ENCODE data around the gene TRIM15. TPM values are rescaled to one million over a fixed set of nuclear protein-coding genes. Genes with fewer than 3 reads are reported as not detected.

TRIM15 gene
- total RNA-seq, 2 donors from 2014 or later: 0.52 TPM; not detected in 1

GRCh38 chr6:30195951-30196350, 32.6 kb downstream of the TRIM15 start:
- no peaks in the 10 kb centered on the region for H3K27me3 ChIP-seq
- H3K36me3 ChIP-seq (replicated peaks in 1 of 2; ENCODE audit: insufficient read depth in 1 of 2, low read depth in 2 of 2): peaks cover 9 to 27% of the 10 kb centered on the region in 2 donors
- H3K4me3 ChIP-seq: no peak overlapping the region
- no peak overlapping the region for H3K27ac ChIP-seq
- TF ChIP-seq, protein P1, sequence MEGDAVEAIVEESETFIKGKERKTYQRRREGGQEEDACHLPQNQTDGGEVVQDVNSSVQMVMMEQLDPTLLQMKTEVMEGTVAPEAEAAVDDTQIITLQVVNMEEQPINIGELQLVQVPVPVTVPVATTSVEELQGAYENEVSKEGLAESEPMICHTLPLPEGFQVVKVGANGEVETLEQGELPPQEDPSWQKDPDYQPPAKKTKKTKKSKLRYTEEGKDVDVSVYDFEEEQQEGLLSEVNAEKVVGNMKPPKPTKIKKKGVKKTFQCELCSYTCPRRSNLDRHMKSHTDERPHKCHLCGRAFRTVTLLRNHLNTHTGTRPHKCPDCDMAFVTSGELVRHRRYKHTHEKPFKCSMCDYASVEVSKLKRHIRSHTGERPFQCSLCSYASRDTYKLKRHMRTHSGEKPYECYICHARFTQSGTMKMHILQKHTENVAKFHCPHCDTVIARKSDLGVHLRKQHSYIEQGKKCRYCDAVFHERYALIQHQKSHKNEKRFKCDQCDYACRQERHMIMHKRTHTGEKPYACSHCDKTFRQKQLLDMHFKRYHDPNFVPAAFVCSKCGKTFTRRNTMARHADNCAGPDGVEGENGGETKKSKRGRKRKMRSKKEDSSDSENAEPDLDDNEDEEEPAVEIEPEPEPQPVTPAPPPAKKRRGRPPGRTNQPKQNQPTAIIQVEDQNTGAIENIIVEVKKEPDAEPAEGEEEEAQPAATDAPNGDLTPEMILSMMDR (IDR thresholded peaks at IDR 0.05): no peak
- TF ChIP-seq POLR2A (IDR thresholded peaks at IDR 0.05): no peak
- no peaks in the 10 kb centered on the region for H3K9me3 ChIP-seq
- no peak for DNase-seq
- WGBS, 2 donors: 100% methylated on average over 1 of the region's 1 CpG
- ATAC-seq: no peak
- intact Hi-C loops (cut with DNase I): no loop called here
- no peaks in the 10 kb centered on the region for H3K4me1 ChIP-seq

DNA sequence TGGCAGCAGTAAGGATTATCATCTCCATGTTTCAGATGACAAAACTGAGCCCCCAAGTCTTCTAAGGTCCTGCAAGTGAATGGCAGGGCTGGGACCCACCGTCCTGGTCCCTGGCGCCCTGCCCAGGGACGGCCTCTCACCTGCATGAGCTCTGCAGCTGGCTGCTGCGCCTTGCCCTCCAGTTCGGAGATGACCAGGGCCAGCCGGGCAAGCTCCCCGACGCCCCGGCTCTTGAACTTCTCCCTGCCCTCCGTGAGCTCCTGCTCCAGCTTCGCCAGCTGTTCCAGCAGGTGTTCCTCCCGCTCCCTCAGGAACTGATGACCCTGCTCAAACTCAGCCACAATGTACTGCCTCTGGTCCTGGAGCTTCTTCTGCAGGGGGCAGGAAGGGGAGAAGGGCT, 33.0 kb downstream of the TRIM15 start:
- DNase-seq (no peak), ATAC-seq (no peak)
- no peaks in the 10 kb centered on the region for H3K27me3 ChIP-seq
- H3K27ac ChIP-seq: no peak overlapping the region
- no peaks in the 10 kb centered on the region for H3K4me1 ChIP-seq
- peaks cover 9 to 27% of the 10 kb centered on the region in 2 donors for H3K36me3 ChIP-seq (replicated peaks in 1 of 2; ENCODE audit: insufficient read depth in 1 of 2, low read depth in 2 of 2)
- WGBS, 2 donors: 95 to 100% methylated on average over 2 to 12 of the region's 12 CpGs
- H3K9me3 ChIP-seq: no peaks in the 10 kb centered on the region
- no peak for TF ChIP-seq POLR2A (IDR thresholded peaks at IDR 0.05)
- TF ChIP-seq, protein P1 (IDR thresholded peaks at IDR 0.05): no peak
- intact Hi-C loops (cut with DNase I): no loop called here
- H3K4me3 ChIP-seq: no peak overlapping the region

- TF ChIP-seq, protein P1 (IDR thresholded peaks at IDR 0.05): no peak
- no peak for TF ChIP-seq POLR2A (IDR thresholded peaks at IDR 0.05)
- no peaks in the 10 kb centered on the region for H3K27me3 ChIP-seq
- peaks cover 9 to 27% of the 10 kb centered on the region in 2 donors for H3K36me3 ChIP-seq (replicated peaks in 1 of 2; ENCODE audit: insufficient read depth in 1 of 2, low read depth in 2 of 2)
- no peak overlapping the region for H3K4me3 ChIP-seq
- DNase-seq (no peak), ATAC-seq (no peak)
- 90 to 94% methylated on average over 31 to 34 of the region's 34 CpGs for WGBS, 2 donors
- no peaks in the 10 kb centered on the region for H3K9me3 ChIP-seq
- H3K4me1 ChIP-seq: no peaks in the 10 kb centered on the region
- intact Hi-C loops (cut with DNase I): no loop called here
- no peak overlapping the region for H3K27ac ChIP-seq
Measured at GRCh38 chr6:30198166-30199084, 35.1 kb downstream of the TRIM15 start.

DNA sequence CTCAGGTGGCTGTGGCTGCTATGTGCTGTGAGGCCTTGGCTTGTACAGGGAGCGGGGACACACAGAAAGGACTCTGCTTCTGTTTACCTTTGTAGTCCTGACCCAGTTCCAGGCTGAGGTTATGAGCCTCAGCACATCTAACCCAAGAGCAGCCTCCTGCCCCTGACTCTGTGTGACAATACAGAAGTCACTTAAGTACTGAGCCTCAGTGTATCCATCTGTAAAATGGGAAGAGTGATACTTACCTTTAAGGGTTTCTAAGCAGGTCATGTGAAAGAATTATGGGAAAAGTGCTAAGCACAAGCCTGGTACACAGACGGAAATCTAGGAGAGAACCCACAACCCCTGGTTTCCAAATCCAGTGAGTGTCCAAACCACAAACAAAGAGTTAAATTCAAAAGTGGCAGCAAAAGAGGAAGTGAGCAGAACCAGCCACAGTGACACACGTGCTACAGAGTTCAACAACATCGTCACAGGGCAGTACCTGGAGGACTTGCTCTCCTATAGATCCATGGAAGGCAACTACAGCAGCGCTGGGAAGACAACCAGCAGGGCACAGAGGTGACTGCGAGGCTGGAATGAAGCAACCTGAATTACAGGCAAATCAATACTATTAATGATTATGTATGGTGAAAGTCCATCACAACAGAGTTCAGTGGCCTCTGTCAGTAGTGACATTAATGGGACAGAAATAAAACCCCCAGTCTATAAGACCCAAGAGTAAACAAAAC, 37.4 kb downstream of the TRIM15 start:
- ATAC-seq (no peak), DNase-seq (no peak)
- no peak overlapping the region for H3K27ac ChIP-seq
- no peaks in the 10 kb centered on the region for H3K27me3 ChIP-seq
- H3K4me1 ChIP-seq: peaks cover 5% of the 10 kb centered on the region
- intact Hi-C loops (cut with DNase I): no loop called here
- 64 to 71% methylated on average over 5 to 6 of the region's 6 CpGs for WGBS, 2 donors
- no peak overlapping the region for H3K4me3 ChIP-seq
- H3K36me3 ChIP-seq (replicated peaks in 1 of 2; ENCODE audit: insufficient read depth in 1 of 2, low read depth in 2 of 2): peaks cover 9 to 27% of the 10 kb centered on the region in 2 donors
- no peaks in the 10 kb centered on the region for H3K9me3 ChIP-seq
- TF ChIP-seq, protein P1 (IDR thresholded peaks at IDR 0.05): no peak
- TF ChIP-seq POLR2A (IDR thresholded peaks at IDR 0.05): no peak
